Left ventricle myocardium inferior (tissue), 1 donor: Measurements from ENCODE around the gene DOC2B. TPM values are rescaled to one million over a fixed set of nuclear protein-coding genes. Genes with fewer than 3 reads are reported as not detected.

Experiments
- DNase-seq: peaks from one replicate; pipeline ENCODE4 v3.0.0-alpha.2; 2020
- H3K27ac ChIP-seq: fragments of 200-600 bp; replicated peaks from 2 replicates; pipeline ENCODE4 v1.8.0; 2021
- H3K27me3 ChIP-seq: fragments of 200-600 bp; 2 replicates; pipeline ENCODE4 v1.8.0; 2021; ENCODE audit warnings: low read depth
- H3K36me3 ChIP-seq: fragments of 200-600 bp; 2 replicates; pipeline ENCODE4 v1.8.0; 2021
- H3K4me1 ChIP-seq: fragments of 200-600 bp; 2 replicates; pipeline ENCODE4 v1.8.0; 2021
- H3K4me3 ChIP-seq: fragments of 200-600 bp; 2 replicates; pipeline ENCODE4 v1.8.0; 2021; ENCODE audit warnings: mild to moderate bottlenecking, moderate library complexity
- H3K9me3 ChIP-seq: fragments of 200-600 bp; replicated peaks from 2 replicates; pipeline ENCODE4 v1.8.0; 2021
- intact Hi-C: fragments of 100-400 bp; cut with micrococcal nuclease; formaldehyde crosslinking; loops from one replicate; pipeline ENCODE4 v1.11.0; 2022
- total RNA-seq: library from RNA; stranded (reverse); fragmentation: NEBNext Ultra II Directional; extraction: Animal tissue kit (Norgen Biotek cat#: 25700); gene quantifications from one replicate; pipeline ENCODE4 v1.2.1, GENCODE V29; 2021
- TF ChIP-seq, protein P1 (sequence below): fragments of 200-600 bp; IDR thresholded peaks from 2 replicates; pipeline ENCODE4 v1.8.0; 2021; ENCODE audit warnings: antibody characterized with exemption, mild to moderate bottlenecking, borderline replicate concordance
- donor health status: DM: no; HTN: yes; CAD: no; lungs with severe emphysema.

Gene DOC2B
- total RNA-seq, 1 donor from 2014 or later, result 2.7 TPM

DNA sequence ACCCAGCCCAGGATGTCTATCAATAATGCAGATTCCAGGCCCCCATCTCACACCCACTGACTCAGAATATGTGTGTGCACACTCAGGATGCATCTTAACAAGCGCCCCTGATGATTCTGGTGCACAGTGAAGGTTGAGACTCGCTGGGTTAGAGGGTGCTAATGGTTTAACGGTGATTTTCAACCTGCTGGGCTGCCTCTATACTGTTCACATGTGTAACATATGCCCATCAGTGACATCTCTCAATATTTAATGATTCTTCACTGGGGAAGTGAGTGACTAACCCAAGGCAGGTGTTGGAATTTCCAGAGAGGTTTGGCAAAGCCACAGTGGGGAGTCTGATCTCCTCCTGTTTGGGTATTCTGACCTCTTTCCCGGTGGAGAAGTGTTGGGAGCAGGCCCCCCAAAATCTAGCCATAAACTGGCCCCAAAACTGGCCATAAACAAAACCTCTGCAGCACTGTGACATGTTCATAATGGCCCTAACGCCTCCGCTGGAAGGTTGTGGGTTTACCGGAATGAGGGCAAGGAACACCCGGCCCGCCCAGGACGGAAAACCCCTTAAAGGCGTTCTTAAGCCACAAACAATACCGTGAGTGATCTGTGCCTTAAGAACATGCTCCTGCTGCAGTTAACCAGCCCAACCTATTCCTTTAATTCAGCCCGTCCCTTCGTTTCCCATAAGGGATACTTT is 4.1 kb upstream of the DOC2B start:
- DNase-seq, result no peak
- H3K4me1 ChIP-seq, result peaks cover 34% of the 10 kb centered on the region
- H3K9me3 ChIP-seq, result no peaks in the 10 kb centered on the region
- H3K4me3 ChIP-seq, result no peak overlapping the region
- H3K36me3 ChIP-seq, result no peaks in the 10 kb centered on the region
- intact Hi-C loops, result no loop called here
- peak overlapping the region; percentile 63 for H3K27ac ChIP-seq
- TF ChIP-seq, protein P1, sequence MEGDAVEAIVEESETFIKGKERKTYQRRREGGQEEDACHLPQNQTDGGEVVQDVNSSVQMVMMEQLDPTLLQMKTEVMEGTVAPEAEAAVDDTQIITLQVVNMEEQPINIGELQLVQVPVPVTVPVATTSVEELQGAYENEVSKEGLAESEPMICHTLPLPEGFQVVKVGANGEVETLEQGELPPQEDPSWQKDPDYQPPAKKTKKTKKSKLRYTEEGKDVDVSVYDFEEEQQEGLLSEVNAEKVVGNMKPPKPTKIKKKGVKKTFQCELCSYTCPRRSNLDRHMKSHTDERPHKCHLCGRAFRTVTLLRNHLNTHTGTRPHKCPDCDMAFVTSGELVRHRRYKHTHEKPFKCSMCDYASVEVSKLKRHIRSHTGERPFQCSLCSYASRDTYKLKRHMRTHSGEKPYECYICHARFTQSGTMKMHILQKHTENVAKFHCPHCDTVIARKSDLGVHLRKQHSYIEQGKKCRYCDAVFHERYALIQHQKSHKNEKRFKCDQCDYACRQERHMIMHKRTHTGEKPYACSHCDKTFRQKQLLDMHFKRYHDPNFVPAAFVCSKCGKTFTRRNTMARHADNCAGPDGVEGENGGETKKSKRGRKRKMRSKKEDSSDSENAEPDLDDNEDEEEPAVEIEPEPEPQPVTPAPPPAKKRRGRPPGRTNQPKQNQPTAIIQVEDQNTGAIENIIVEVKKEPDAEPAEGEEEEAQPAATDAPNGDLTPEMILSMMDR, result no peak
- H3K27me3 ChIP-seq, result peaks cover 54% of the 10 kb centered on the region

DNA sequence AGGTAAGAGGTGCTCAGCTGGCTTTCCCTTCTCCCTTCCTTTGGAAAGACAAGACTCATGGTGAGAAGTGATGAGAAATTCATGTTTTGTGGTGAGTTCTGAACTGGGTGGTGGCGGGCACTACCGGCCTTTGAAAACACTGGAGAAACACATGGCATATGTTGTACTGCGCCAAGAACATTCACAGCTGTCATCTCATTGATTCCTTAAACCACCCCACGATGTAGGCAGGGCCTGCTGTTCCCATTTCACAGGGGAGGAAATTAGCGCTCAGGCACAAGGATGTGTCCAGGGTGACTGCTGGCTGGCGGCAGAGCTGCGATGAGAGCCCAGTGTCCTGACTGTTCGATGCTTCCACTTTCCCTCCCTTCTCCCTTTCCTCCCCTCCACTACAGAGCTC is 1.6 kb upstream of the DOC2B start:
- no peak for DNase-seq
- no peaks in the 10 kb centered on the region for H3K36me3 ChIP-seq
- peaks cover 80% of the 10 kb centered on the region for H3K27me3 ChIP-seq
- H3K27ac ChIP-seq, result no peak overlapping the region
- TF ChIP-seq, protein P1, result no peak
- intact Hi-C loops, result no loop called here
- peaks cover 58% of the 10 kb centered on the region for H3K4me1 ChIP-seq
- no peak overlapping the region for H3K4me3 ChIP-seq
- no peaks in the 10 kb centered on the region for H3K9me3 ChIP-seq

DNA sequence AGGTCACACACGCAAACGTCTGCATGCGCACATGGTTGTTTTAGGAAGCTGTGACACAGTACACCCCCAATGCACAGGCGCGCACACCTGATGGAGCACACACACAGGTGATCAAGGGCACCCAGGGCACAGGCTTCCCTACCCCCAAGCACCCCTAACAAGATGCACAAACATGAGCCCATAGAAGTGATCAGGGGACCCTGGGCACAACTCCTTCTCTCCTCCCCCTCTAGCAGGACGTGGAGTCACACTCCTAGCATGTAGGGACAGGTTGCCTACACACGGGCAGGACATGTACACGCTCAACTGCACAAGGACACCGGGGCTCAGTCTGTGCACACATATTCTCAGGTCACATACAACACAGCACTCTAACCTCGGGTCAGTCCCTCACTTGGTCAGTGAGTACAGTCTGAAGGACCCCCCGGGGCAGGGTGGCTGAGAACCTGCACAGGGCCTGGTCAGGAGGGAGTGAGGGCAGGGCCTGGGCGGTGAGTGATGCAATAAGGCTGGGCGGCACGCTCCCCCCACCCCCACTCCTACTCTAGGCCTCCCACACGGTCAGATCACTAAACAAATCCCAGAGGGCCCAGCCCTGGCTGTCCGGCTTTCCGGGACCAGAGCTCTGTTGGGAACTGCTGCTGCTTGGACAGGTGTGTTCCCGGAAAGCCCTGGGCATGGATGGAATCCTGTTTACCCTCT is 751 bp upstream of the DOC2B start:
- Histone ChIP-seq H3K9me3 (no peaks in the 10 kb centered on the region), H3K4me1 (peaks cover 58% of the 10 kb centered on the region), H3K27ac (peak overlapping the region; percentile 70), H3K4me3 (peak overlapping the region; percentile 71), H3K27me3 (peaks cover 76% of the 10 kb centered on the region), H3K36me3 (no peaks in the 10 kb centered on the region)
- TF ChIP-seq, protein P1, result no peak
- DNase-seq, result no peak
- intact Hi-C loops, result no loop called here

DNA sequence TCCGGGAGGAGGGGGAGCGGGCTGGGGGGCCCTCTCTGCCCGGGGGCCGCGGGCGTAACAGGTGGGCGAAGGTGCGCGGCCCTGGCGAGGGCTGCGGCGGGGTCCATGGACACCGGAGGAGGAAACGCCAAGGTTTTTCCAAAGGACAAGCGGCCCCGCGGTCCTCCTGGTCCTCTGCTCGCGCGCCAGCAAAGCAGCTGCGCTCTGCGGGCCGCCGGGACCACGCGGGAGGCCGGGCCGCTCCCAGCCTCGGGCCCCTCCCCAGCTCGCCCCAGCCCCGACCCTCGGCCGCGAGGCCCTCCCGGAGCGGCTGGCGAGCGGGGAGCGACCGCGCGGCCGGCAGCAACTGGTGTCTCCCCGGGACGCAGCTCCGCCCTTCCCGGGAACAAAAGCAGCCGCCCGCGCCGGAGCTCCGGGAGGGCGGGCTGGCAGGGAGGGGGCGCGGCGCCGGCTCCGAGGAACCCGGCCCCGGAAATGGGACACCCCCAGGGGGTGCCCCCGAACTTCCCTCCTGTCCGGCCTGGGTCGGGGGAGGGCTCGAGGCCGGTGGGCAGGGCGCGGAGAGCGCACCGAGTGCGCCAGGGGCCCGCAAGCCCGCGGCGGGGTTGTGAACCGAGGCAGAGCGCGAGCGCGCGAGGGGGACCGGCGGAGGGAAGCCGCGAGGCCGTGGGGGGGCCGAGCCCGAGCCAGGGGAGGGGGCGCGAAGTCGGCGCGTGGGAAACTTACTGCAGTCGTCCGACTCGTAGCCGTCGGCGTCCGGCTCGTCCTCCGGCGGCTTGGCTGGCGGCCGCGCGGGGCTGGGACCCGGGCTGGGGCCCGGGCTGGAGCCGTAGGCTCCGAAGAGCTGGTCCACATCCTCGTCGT is 837 bp downstream of the DOC2B start:
- H3K4me1 ChIP-seq, result peaks cover 47% of the 10 kb centered on the region
- no peaks in the 10 kb centered on the region for H3K36me3 ChIP-seq
- H3K27me3 ChIP-seq, result peaks cover 79% of the 10 kb centered on the region
- H3K27ac ChIP-seq, result peak overlapping the region; percentile 90
- DNase-seq, result peak; percentile 35
- intact Hi-C loops, result no loop called here
- H3K4me3 ChIP-seq, result peak overlapping the region; percentile 71
- TF ChIP-seq, protein P1, result no peak
- no peaks in the 10 kb centered on the region for H3K9me3 ChIP-seq

DNA sequence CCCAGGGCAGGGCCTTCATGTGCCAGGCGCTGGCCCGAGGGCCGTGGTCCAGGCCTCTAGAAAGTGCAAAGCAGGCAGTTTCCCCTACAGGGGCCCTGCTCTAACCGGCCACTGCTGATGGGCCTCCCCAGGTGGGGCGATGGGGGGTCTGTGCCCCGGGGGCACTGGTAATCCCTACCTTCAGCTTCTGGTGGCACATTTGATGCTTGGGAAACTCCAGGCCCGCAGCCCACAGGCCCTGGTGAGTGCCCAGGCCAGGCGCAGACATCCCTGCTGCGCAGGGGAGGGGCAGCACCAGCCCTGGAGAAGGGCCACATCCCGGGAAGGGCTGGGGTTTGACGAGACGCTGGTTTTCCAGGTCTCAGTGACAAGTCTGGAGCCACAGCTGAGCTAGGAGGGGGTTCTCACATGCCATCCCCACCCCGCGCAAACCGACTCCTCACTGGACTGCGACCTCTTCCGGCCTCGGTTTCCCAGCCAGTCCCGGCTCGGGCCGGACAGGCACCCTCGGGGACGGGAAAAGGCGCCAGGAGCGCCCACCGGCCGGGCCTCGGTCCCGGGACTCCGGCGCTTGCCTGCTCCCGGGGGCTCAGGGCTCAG is 1.6 kb downstream of the DOC2B start:
- Histone ChIP-seq H3K4me1 (peaks cover 43% of the 10 kb centered on the region), H3K9me3 (no peaks in the 10 kb centered on the region), H3K4me3 (peak overlapping the region; percentile 71), H3K27me3 (peaks cover 76% of the 10 kb centered on the region), H3K36me3 (no peaks in the 10 kb centered on the region), H3K27ac (peak overlapping the region; percentile 90)
- TF ChIP-seq, protein P1, result no peak
- no peak for DNase-seq
- intact Hi-C loops, result no loop called here
